CD14-positive monocyte (primary cell): ENCODE data around the gene CRADD. TPM values are rescaled to one million over a fixed set of nuclear protein-coding genes. Genes with fewer than 3 reads are reported as not detected.
A peak's percentile ranks its signal among the peaks of the same experiment; 100 is the strongest.

Experiments used
- DNase-seq, 3 donors: peaks; one replicate each; pipeline ENCODE4 v3.0.0-alpha.2; 2011 to 2022
- H2AFZ ChIP-seq: 2 replicates; pipeline ENCODE4 v1.6.0; 2012; ENCODE audit warnings: mild to moderate bottlenecking, low read depth, low read length, inconsistent platforms; ENCODE audit not compliant: insufficient read depth, poor library complexity, severe bottlenecking
- H3K27ac ChIP-seq, 2 donors: 1 replicate in 1 of 2; 2 replicates in 1 of 2; pipeline ENCODE4 v1.5.1; 2012 to 2013; ENCODE audit warnings: low read length in 2 of 2, control low read depth in 1 of 2, inconsistent platforms in 1 of 2, low read depth in 1 of 2, mild to moderate bottlenecking in 1 of 2
- H3K27me3 ChIP-seq, 2 donors: one replicate each; pipeline versions ENCODE4 v1.6.0 to v1.6.1; 2011 to 2013; ENCODE audit warnings: low read length in 2 of 2; ENCODE audit not compliant: control insufficient read depth in 2 of 2, insufficient read depth in 2 of 2
- H3K36me3 ChIP-seq, 2 donors: replicated peaks in 1 of 2; 1 replicate in 1 of 2; 2 replicates in 1 of 2; pipeline versions ENCODE4 v1.5.1 to v1.6.1; 2012 to 2013; ENCODE audit warnings: low read length in 2 of 2, control low read depth in 1 of 2, inconsistent platforms in 1 of 2, mild to moderate bottlenecking in 1 of 2; ENCODE audit not compliant: insufficient read depth in 2 of 2, control insufficient read depth in 1 of 2
- H3K4me1 ChIP-seq, 2 donors: 1 replicate in 1 of 2; 2 replicates in 1 of 2; pipeline versions ENCODE4 v1.5.1 to v1.6.1; 2012 to 2013; ENCODE audit warnings: low read length in 2 of 2, control low read depth in 1 of 2, inconsistent platforms in 1 of 2, mild to moderate bottlenecking in 1 of 2, moderate library complexity in 1 of 2; ENCODE audit not compliant: insufficient read depth in 2 of 2, control insufficient read depth in 1 of 2
- H3K4me2 ChIP-seq: replicated peaks from 2 replicates; pipeline ENCODE3; 2012; ENCODE audit warnings: low read length, moderate library complexity, mild to moderate bottlenecking; ENCODE audit not compliant: poor library complexity, severe bottlenecking; ENCODE audit errors: extremely low read depth
- H3K4me3 ChIP-seq, 3 experiments: fragments of 200-600 bp in 1 of 3; sonication (generic) in 1 of 3; replicated peaks in 1 of 3; 1 replicate in 2 of 3; 2 replicates in 1 of 3; pipeline ENCODE4 v1.5.1; 2011 to 2013; ENCODE audit warnings: low read length in 3 of 3, mild to moderate bottlenecking in 3 of 3, control low read depth in 2 of 3, low read depth in 2 of 3, inconsistent platforms in 1 of 3, moderate library complexity in 1 of 3
- H3K79me2 ChIP-seq: 2 replicates; pipeline ENCODE4 v1.6.0; 2012; ENCODE audit warnings: mild to moderate bottlenecking, control low read depth, inconsistent platforms, low read length, moderate library complexity; ENCODE audit not compliant: insufficient read depth
- H3K9ac ChIP-seq: 2 replicates; pipeline ENCODE4 v1.6.0; 2017; ENCODE audit warnings: low read length, mild to moderate bottlenecking; ENCODE audit not compliant: insufficient read depth, poor library complexity, severe bottlenecking
- H3K9me3 ChIP-seq, 2 donors: replicated peaks in 1 of 2; 1 replicate in 1 of 2; 2 replicates in 1 of 2; pipeline versions ENCODE4 v1.5.1 to v1.6.1; 2012 to 2013; ENCODE audit warnings: low read length in 2 of 2, control low read depth in 1 of 2; ENCODE audit not compliant: control insufficient read depth in 1 of 2, insufficient read depth in 1 of 2
- H4K20me1 ChIP-seq: 2 replicates; pipeline ENCODE4 v1.6.0; 2012; ENCODE audit warnings: mild to moderate bottlenecking, low read length, control low read depth, moderate library complexity; ENCODE audit not compliant: insufficient read depth
- H3K27ac Mint-ChIP-seq, 7 donors: one replicate each; pipeline ENCODE4 v1.8.0; 2020; ENCODE audit warnings: mild to moderate bottlenecking in 7 of 7, mixed read lengths in 7 of 7, moderate library complexity in 6 of 7, inconsistent platforms in 2 of 7
- H3K27me3 Mint-ChIP-seq, 3 donors: one replicate each; pipeline ENCODE4 v1.8.0; 2021 to 2022; ENCODE audit warnings: low read depth in 3 of 3, mild to moderate bottlenecking in 3 of 3, mixed read lengths in 3 of 3, moderate library complexity in 3 of 3, inconsistent platforms in 1 of 3
- H3K36me3 Mint-ChIP-seq, 2 donors: one replicate each; pipeline ENCODE4 v1.8.0; 2020; ENCODE audit warnings: mixed read lengths in 2 of 2, inconsistent platforms in 1 of 2, mild to moderate bottlenecking in 1 of 2
- H3K4me1 Mint-ChIP-seq: one replicate; pipeline ENCODE4 v1.8.0; 2020; ENCODE audit warnings: mild to moderate bottlenecking, mixed read lengths
- H3K4me3 Mint-ChIP-seq, 2 donors: one replicate each; pipeline ENCODE4 v1.8.0; 2020; ENCODE audit warnings: mild to moderate bottlenecking in 2 of 2, mixed read lengths in 2 of 2, moderate library complexity in 1 of 2
- H3K9me3 Mint-ChIP-seq, 7 donors: one replicate each; pipeline ENCODE4 v1.8.0; 2020 to 2022; ENCODE audit warnings: mixed read lengths in 7 of 7, mild to moderate bottlenecking in 6 of 7, moderate library complexity in 6 of 7, inconsistent platforms in 2 of 7
- CTCF ChIP-seq: fragments of 200-600 bp; IDR thresholded peaks from one replicate; pipeline ENCODE4 v1.8.0; 2022; ENCODE audit warnings: antibody characterized with exemption, mild to moderate bottlenecking
- WGBS: methylation state at CpG from one replicate; pipeline ENCODE4 v1.1.5; 2013; ENCODE audit warnings: missing lambda C conversion rate; ENCODE audit not compliant: insufficient coverage; 5-methylcytosine and 5-hydroxymethylcytosine counted together
- intact Hi-C, 2 donors: fragments of 100-400 bp; cut with micrococcal nuclease; formaldehyde crosslinking; loops; one replicate each; pipeline versions ENCODE4 v1.15.0 to v1.15.1; 2023
- polyA plus RNA-seq, 3 donors: library from polyadenylated mRNA; depleted of rRNA in 1 of 3; unstranded in 2 of 3; stranded (reverse) in 1 of 3; fragments of 300-500 nt in 2 of 3; fragments of >200 nt in 1 of 3; fragmentation: Illumina TruSeq in 2 of 3; gene quantifications; 1 replicate in 2 of 3; 2 replicates in 1 of 3; pipeline ENCODE4 v1.2.3, GENCODE V29; 2012 to 2021

CRADD gene
- polyA plus RNA-seq, 3 donors = 5.6 to 12.2 (median 11.2) TPM

DNA sequence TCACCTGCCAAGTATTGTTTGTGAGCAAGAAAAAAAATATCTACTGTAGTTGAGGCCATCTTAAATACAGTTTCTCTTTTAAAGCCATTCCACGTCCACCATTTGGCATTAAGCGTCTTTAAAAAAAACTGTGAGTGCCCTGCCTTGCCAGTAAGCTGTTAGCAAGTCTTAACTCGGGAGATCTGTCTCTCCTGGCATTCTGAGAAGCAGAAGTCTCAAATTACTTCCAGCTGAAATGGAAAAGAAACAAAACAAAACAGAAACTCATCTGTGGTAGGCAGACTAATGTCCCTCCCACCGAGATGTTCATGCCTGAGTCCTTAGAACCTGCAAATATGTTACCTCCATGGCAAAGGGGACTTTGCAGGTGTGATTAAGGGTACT, 126.2 kb downstream of the CRADD start:
- H3K9me3 ChIP-seq = no peaks in the 10 kb centered on the region
- no peak for DNase-seq
- no peaks in the 10 kb centered on the region for H4K20me1 ChIP-seq
- H3K27ac ChIP-seq = no peak overlapping the region
- WGBS = 6% methylated on average over 3 of the region's 4 CpGs
- Mint-ChIP-seq H3K36me3 (no peaks in the 10 kb centered on the region), H3K9me3 (peaks cover 0 to 2% (median 0%) of the 10 kb centered on the region in 7 donors), H3K27ac (peak overlapping the region in 2 of 7 donors; percentile 21 to 71), H3K27me3 (no peaks in the 10 kb centered on the region), H3K4me3 (peak overlapping the region in 1 of 2 donors; percentile 23), H3K4me1 (peaks cover 10% of the 10 kb centered on the region)
- H3K9ac ChIP-seq = no peak overlapping the region
- no peak overlapping the region for H3K4me2 ChIP-seq
- intact Hi-C loops = no loop called here
- H3K4me1 ChIP-seq = peaks cover 0 to 6% of the 10 kb centered on the region in 2 donors
- H2AFZ ChIP-seq = no peak overlapping the region
- no peak overlapping the region for H3K4me3 ChIP-seq
- no peaks in the 10 kb centered on the region for H3K79me2 ChIP-seq
- TF ChIP-seq CTCF = no peak
- H3K27me3 ChIP-seq = no peaks in the 10 kb centered on the region
- H3K36me3 ChIP-seq = no peaks in the 10 kb centered on the region

DNA sequence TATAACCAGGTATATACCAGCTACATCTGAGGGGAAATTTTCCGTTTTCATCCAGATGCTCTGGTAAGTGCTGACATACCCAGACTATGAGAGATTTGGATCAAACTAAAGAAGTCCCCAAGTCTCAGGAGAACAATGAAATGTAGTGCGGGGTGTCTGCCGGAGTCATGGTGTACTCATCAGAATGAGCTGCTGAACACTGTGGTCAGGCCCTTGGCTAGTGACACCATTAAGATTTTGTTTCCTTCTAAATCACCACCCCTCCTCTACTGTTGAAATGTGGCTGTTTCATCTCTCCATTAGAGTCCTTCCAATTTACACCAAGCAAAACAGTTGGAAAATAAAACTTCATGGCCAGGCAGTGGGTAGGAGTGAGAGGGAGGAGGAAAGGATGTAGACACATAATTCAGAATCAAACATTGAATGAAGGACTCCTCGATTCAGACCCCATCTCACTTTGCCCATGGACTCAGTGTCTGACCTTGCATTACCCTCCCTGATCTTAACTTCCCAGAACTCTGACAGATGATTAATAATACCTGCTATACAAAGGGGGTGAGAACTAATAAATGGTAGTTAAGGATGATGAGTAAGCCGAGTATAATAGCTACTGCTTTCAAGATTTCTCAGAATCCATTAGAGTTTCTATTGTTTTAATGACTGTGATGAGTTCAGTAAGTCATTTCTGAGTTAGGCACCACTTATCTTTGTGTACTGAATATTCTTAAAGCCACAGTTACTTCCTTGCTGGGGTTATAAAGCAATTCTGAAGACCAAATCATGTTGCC, 127.4 kb downstream of the CRADD start:
- no peaks in the 10 kb centered on the region for H3K9me3 ChIP-seq
- TF ChIP-seq CTCF = no peak
- Mint-ChIP-seq H3K27me3 (no peaks in the 10 kb centered on the region), H3K36me3 (no peaks in the 10 kb centered on the region), H3K4me1 (peaks cover 10% of the 10 kb centered on the region), H3K4me3 (no peak overlapping the region), H3K9me3 (peaks cover 0 to 3% (median 0%) of the 10 kb centered on the region in 7 donors), H3K27ac (no peak overlapping the region)
- H3K4me3 ChIP-seq = no peak overlapping the region
- WGBS = 100% methylated on average over 1 of the region's 5 CpGs
- H2AFZ ChIP-seq = no peak overlapping the region
- peaks cover 0 to 6% of the 10 kb centered on the region in 2 donors for H3K4me1 ChIP-seq
- no peaks in the 10 kb centered on the region for H3K27me3 ChIP-seq
- no peaks in the 10 kb centered on the region for H3K36me3 ChIP-seq
- H3K79me2 ChIP-seq = no peaks in the 10 kb centered on the region
- H3K9ac ChIP-seq = no peak overlapping the region
- H4K20me1 ChIP-seq = no peaks in the 10 kb centered on the region
- no peak overlapping the region for H3K4me2 ChIP-seq
- H3K27ac ChIP-seq = no peak overlapping the region
- no peak for DNase-seq
- intact Hi-C loops = no loop called here
